Ureter (tissue), 1 donor: ENCODE results near the gene RARRES2. TPM values are rescaled to one million over a fixed set of nuclear protein-coding genes. Genes with fewer than 3 reads are reported as not detected.

Experiments used
- DNase-seq: peaks from one replicate; pipeline ENCODE4 v3.0.0-alpha.2; 2020; ENCODE audit warnings: low spot score
- total RNA-seq: library from RNA; stranded (reverse); gene quantifications from one replicate; pipeline ENCODE4 v1.2.4, GENCODE V29; 2023
- donor health status: DM: yes; HTN: yes; CAD: no.

The RARRES2 gene
- total RNA-seq, 1 donor from 2014 or later: 91.0 TPM

GRCh38 chr7:150337659-150338081 lies 3.8 kb downstream of the RARRES2 start:
- no peak for DNase-seq

GRCh38 chr7:150337179-150337578 lies 4.2 kb downstream of the RARRES2 start:
- no peak for DNase-seq

- DNase-seq: no peak
Measured at GRCh38 chr7:150336746-150337145, 4.7 kb downstream of the RARRES2 start.

- DNase-seq: no peak
Measured at GRCh38 chr7:150335774-150336112, 5.7 kb downstream of the RARRES2 start.

- no peak for DNase-seq
Measured at GRCh38 chr7:150335108-150335773, 6.2 kb downstream of the RARRES2 start.

GRCh38 chr7:150334108-150334507 lies 7.3 kb downstream of the RARRES2 start:
- no peak for DNase-seq

- no peak for DNase-seq
Measured at GRCh38 chr7:150333659-150334058, 7.8 kb downstream of the RARRES2 start.

- DNase-seq: no peak
Measured at GRCh38 chr7:150332852-150333635, 8.4 kb downstream of the RARRES2 start.

GRCh38 chr7:150330211-150330885 lies 11.1 kb downstream of the RARRES2 start:
- no peak for DNase-seq

- DNase-seq: no peak
Measured at GRCh38 chr7:150329331-150330120, 11.9 kb downstream of the RARRES2 start.

GRCh38 chr7:150327308-150327707 lies 14.1 kb downstream of the RARRES2 start:
- DNase-seq: no peak

GRCh38 chr7:150326657-150327268 lies 14.7 kb downstream of the RARRES2 start:
- DNase-seq: no peak

- DNase-seq: no peak
Measured at GRCh38 chr7:150325901-150326300, 15.5 kb downstream of the RARRES2 start.

- DNase-seq: no peak
Measured at GRCh38 chr7:150325110-150325611, 16.3 kb downstream of the RARRES2 start.

- no peak for DNase-seq
Measured at GRCh38 chr7:150324373-150324961, 17.0 kb downstream of the RARRES2 start.

GRCh38 chr7:150323682-150324372 lies 17.6 kb downstream of the RARRES2 start:
- no peak for DNase-seq

GRCh38 chr7:150322833-150323681 lies 18.4 kb downstream of the RARRES2 start, which contains the start of the genes ACTR3C and LRRC61:
Gene ACTR3C, minus strand, starts transcription at chr7:150323545. Its CDS starts 28,249 bp downstream, at chr7:150295296.
Gene LRRC61, plus strand, starts transcription at chr7:150323355. Its CDS starts 13,507 bp downstream, at chr7:150336862.
- DNase-seq: no peak

GRCh38 chr7:150322114-150322832 lies 19.2 kb downstream of the RARRES2 start:
- no peak for DNase-seq

GRCh38 chr7:150321788-150322113 lies 19.7 kb downstream of the RARRES2 start:
- DNase-seq: no peak
